OCI-LY3 (cell line): ENCODE data around the gene PCSK6.

ENCODE experiments used
- CTCF ChIP-seq: fragments of 200-600, 300-600 bp; sonication (generic); IDR thresholded peaks from 2 replicates; pipeline ENCODE4 v1.5.1; 2014; ENCODE audit warnings: antibody characterized with exemption, low read length, low read depth
- EZH2phosphoT487 ChIP-seq: fragments of 200-600 bp; shearing (Covaris generic); IDR thresholded peaks from 2 replicates; pipeline ENCODE4 v1.6.1; 2018; ENCODE audit warnings: antibody characterized with exemption, mixed run types, low read depth

DNA sequence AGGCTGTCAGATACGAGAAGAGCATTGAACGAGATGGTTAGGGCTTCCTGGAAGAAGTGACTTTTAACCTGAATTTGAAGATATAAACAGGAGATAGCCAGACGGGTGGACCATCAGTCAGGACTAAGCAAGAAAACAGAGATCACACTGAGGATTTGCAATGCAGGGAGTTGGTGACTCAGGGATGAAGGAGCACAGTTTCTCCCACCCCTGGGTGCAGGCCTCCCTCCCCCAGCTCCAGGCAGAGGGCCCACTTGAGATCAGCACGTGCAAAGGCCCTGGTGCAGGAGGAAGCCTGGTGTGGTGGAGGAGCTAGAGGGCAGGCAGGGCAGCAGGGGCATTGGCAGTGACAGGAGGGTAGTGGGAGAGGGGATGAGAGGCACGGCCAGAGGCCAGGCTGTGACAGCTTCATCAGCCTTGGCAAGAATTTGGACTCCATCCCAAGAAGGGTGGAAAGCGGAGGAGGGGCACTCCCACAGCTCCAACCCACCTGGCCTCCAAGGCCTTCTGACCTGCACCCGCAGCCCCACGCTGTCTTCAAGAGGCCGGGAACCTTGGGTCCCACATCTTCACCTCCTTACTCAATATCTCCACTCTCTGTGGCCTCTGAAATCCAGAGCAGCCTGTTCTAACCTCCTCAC, 8.7 kb upstream of the PCSK6 start:
- TF ChIP-seq CTCF = no peak
- no peak for TF ChIP-seq EZH2phosphoT487
